Measurements from ENCODE around the gene ATP6V1B1. TPM values are rescaled to one million over a fixed set of nuclear protein-coding genes. Genes with fewer than 3 reads are reported as not detected.
"Not testable (repeated sequence)": the region's sequence is repeated elsewhere in the genome, so short reads cannot be mapped to it uniquely, and the experiment has no call there.

ATP6V1B1 gene
- polyA plus RNA-seq, 4 donors: 58.2 to 95.4 (median 83.4) TPM

GRCh38 chr2:70987386-70987785, 51.7 kb downstream of the ATP6V1B1 start:
- no peak for DNase-seq (ENCODE audit: low read depth in 4 of 4, low spot score in 3 of 4)

- DNase-seq (ENCODE audit: low read depth in 4 of 4, low spot score in 3 of 4): no peak
These were observed 52.5 kb downstream of the ATP6V1B1 start for GRCh38 chr2:70988151-70988550.

GRCh38 chr2:70988726-70989648, 53.3 kb downstream of the ATP6V1B1 start:
- DNase-seq (ENCODE audit: low read depth in 4 of 4, low spot score in 3 of 4): no peak

- DNase-seq (ENCODE audit: low read depth in 4 of 4, low spot score in 3 of 4): no peak
These were observed 54.5 kb downstream of the ATP6V1B1 start for GRCh38 chr2:70990216-70990615.

- DNase-seq (ENCODE audit: low read depth in 4 of 4, low spot score in 3 of 4): no peak
These were observed 55.4 kb downstream of the ATP6V1B1 start for GRCh38 chr2:70991142-70991541.

GRCh38 chr2:70991742-70992141, 56.0 kb downstream of the ATP6V1B1 start:
- no peak for DNase-seq (ENCODE audit: low read depth in 4 of 4, low spot score in 3 of 4)

- DNase-seq (ENCODE audit: low read depth in 4 of 4, low spot score in 3 of 4): no peak
These were observed 57.5 kb downstream of the ATP6V1B1 start for GRCh38 chr2:70992945-70993853.

- no peak for DNase-seq (ENCODE audit: low read depth in 4 of 4, low spot score in 3 of 4)
These were observed 58.5 kb downstream of the ATP6V1B1 start for GRCh38 chr2:70994009-70994698.

GRCh38 chr2:70994699-70995425, 59.2 kb downstream of the ATP6V1B1 start, which contains the start of gene TEX261:
Gene TEX261 (minus strand): TSS chr2:70994873. CDS start chr2:70994757, 116 bp downstream.
- DNase-seq (ENCODE audit: low read depth in 4 of 4, low spot score in 3 of 4): peak; percentile 65 to 75 (median 70)

- DNase-seq (ENCODE audit: low read depth in 4 of 4, low spot score in 3 of 4): no peak
These were observed 59.7 kb downstream of the ATP6V1B1 start for GRCh38 chr2:70995426-70995729.

- DNase-seq (ENCODE audit: low read depth in 4 of 4, low spot score in 3 of 4): not testable (repeated sequence)
These were observed 63.2 kb downstream of the ATP6V1B1 start for GRCh38 chr2:70998885-70999284.

- no peak for DNase-seq (ENCODE audit: low read depth in 4 of 4, low spot score in 3 of 4)
These were observed 63.7 kb downstream of the ATP6V1B1 start for GRCh38 chr2:70999362-70999761.

GRCh38 chr2:70999931-71000330, 64.2 kb downstream of the ATP6V1B1 start:
- not testable (repeated sequence) for DNase-seq (ENCODE audit: low read depth in 4 of 4, low spot score in 3 of 4)

GRCh38 chr2:71000780-71001591, 65.3 kb downstream of the ATP6V1B1 start:
- DNase-seq (ENCODE audit: low read depth in 4 of 4, low spot score in 3 of 4): peak in 1 of 4 donors; percentile 45

GRCh38 chr2:71001592-71001927, 65.9 kb downstream of the ATP6V1B1 start:
- DNase-seq (ENCODE audit: low read depth in 4 of 4, low spot score in 3 of 4): no peak

- DNase-seq (ENCODE audit: low read depth in 4 of 4, low spot score in 3 of 4): no peak
These were observed 66.4 kb downstream of the ATP6V1B1 start for GRCh38 chr2:71001981-71002570.

- no peak for DNase-seq (ENCODE audit: low read depth in 4 of 4, low spot score in 3 of 4)
These were observed 67.7 kb downstream of the ATP6V1B1 start for GRCh38 chr2:71003396-71003795.

- no peak for DNase-seq (ENCODE audit: low read depth in 4 of 4, low spot score in 3 of 4)
These were observed 68.5 kb downstream of the ATP6V1B1 start for GRCh38 chr2:71003966-71004755.
